K562 (cell line): ENCODE results near the gene STX3. TPM values are rescaled to one million over a fixed set of nuclear protein-coding genes. Genes with fewer than 3 reads are reported as not detected.

Source experiments
- ATF7 ChIP-seq: fragments of 450-650 bp; IDR thresholded peaks from 2 replicates; pipeline ENCODE4 v1.7.1; 2014; ENCODE audit warnings: mild to moderate bottlenecking, moderate library complexity
- CREBBP ChIP-seq: IDR thresholded peaks from one replicate; pipeline ENCODE4 v1.6.1; 2012; ENCODE audit warnings: low read depth, mild to moderate bottlenecking, control low read depth, inconsistent platforms, low read length
- ELF1 ChIP-seq: fragments of 200-800 bp; sonication (Bioruptor generic); IDR thresholded peaks from 2 replicates; pipeline ENCODE4 v1.6.1; 2016; ENCODE audit warnings: missing genetic modification characterization, missing compliant biosample characterization
- HCFC1 ChIP-seq: IDR thresholded peaks from 2 replicates; pipeline ENCODE4 v1.6.1; 2012; ENCODE audit warnings: low read depth, low read length, improper control_type of control experiment
- IFI16 ChIP-seq: fragments of 250-450 bp; sonication (Bioruptor Pico); IDR thresholded peaks from 2 replicates; pipeline ENCODE4 v2.1.2; 2022; ENCODE audit warnings: mild to moderate bottlenecking, inconsistent platforms
- KLF16 ChIP-seq: IDR thresholded peaks from 2 replicates; pipeline ENCODE4 v1.6.1; 2016; ENCODE audit warnings: antibody characterized with exemption
- NELFE ChIP-seq: IDR thresholded peaks from 2 replicates; pipeline ENCODE4 v1.6.1; 2011; ENCODE audit warnings: mild to moderate bottlenecking; ENCODE audit not compliant: insufficient read depth, insufficient read length
- NFIX ChIP-seq: fragments of 250-450 bp; sonication (Bioruptor Pico); IDR thresholded peaks from 2 replicates; pipeline ENCODE4 v1.4.0; 2020; ENCODE audit warnings: low read depth, mild to moderate bottlenecking, moderate library complexity
- NFXL1 ChIP-seq: fragments of 450-650 bp; formaldehyde crosslinking; IDR thresholded peaks from 2 replicates; pipeline ENCODE4 v1.4.0; 2021; ENCODE audit warnings: mild to moderate bottlenecking
- PML ChIP-seq: IDR thresholded peaks from 2 replicates; pipeline ENCODE4 v1.6.1; 2012; ENCODE audit warnings: low read length, inconsistent platforms
- PRPF4 ChIP-seq: fragments of 200-400 bp; formaldehyde crosslinking; IDR thresholded peaks from one replicate; pipeline ENCODE4 v1.6.1; 2017; ENCODE audit warnings: low read length, low read depth, mild to moderate bottlenecking; ENCODE audit not compliant: insufficient read depth, poor library complexity, severe bottlenecking
- RBM25 ChIP-seq: fragments of 200-400 bp; formaldehyde crosslinking; IDR thresholded peaks from 2 replicates; pipeline ENCODE4 v1.6.1; 2018; ENCODE audit warnings: low read length, low read depth, moderate library complexity; ENCODE audit not compliant: severe bottlenecking
- SMAD4 ChIP-seq: fragments of 250-450 bp; sonication (Bioruptor Pico); conservative IDR thresholded peaks from 2 replicates; pipeline ENCODE4 v1.8.0; 2021; ENCODE audit warnings: inconsistent platforms, mild to moderate bottlenecking, moderate library complexity
- USF2 ChIP-seq: sonication (generic); formaldehyde crosslinking; IDR thresholded peaks from 2 replicates; pipeline ENCODE4 v1.5.0; 2020; ENCODE audit warnings: missing genetic modification reagents
- XRCC4 ChIP-seq: IDR thresholded peaks from one replicate; pipeline ENCODE4 v1.6.1; 2011; ENCODE audit not compliant: insufficient read depth, insufficient read length; ENCODE audit errors: extremely low read depth
- ZBTB34 ChIP-seq: fragments of 250-450 bp; sonication (Bioruptor Pico); IDR thresholded peaks from 2 replicates; pipeline ENCODE4 v1.8.0; 2021; ENCODE audit warnings: mild to moderate bottlenecking, moderate library complexity
- ZKSCAN8 ChIP-seq: fragments of 200-800 bp; sonication (Bioruptor generic); IDR thresholded peaks from 2 replicates; pipeline ENCODE4 v1.6.1; 2016; ENCODE audit warnings: missing genetic modification characterization, missing compliant biosample characterization
- ZNF24 ChIP-seq: fragments of 450-650 bp; IDR thresholded peaks from 2 replicates; pipeline ENCODE4 v1.6.1; 2016
- polyA plus RNA-seq, 8 experiments: library from polyadenylated mRNA; depleted of rRNA in 4 of 8; stranded (reverse) in 5 of 8; unstranded in 3 of 8; fragments of >200 nt; fragmentation: Nextera tagmentation in 2 of 8; fragmentation: Illumina TruSeq in 1 of 8; extraction: Ambion mirVana in 2 of 8; extraction: Trizol in 1 of 8; gene quantifications; 2 replicates each; pipeline versions ENCODE4 v1.2.1 to v1.2.3, GENCODE V29; 2011 to 2014; ENCODE audit warnings: inconsistent platforms in 1 of 8, missing spikeins in 1 of 8
- total RNA-seq, 7 experiments: library from RNA; depleted of rRNA in 6 of 7; stranded (reverse); fragments of >200 nt in 6 of 7; fragmentation: Illumina TruSeq in 2 of 7; extraction: Trizol in 2 of 7; gene quantifications; 2 replicates each; pipeline versions ENCODE4 v1.2.1 to v1.2.3, GENCODE V29; 2011 to 2021; ENCODE audit warnings: low replicate concordance in 1 of 7
- TF ChIP-seq, protein P1 (sequence below): fragments of 450-650 bp; IDR thresholded peaks from 2 replicates; pipeline ENCODE4 v1.6.1; 2016; ENCODE audit warnings: low read depth

Gene STX3
- total and polyA plus RNA-seq, 9 of the 15 experiments (the other 6 are each of a cell fraction or from before 2014, with no cell fraction given) = 12.0 to 91.6 (median 48.7) TPM

DNA sequence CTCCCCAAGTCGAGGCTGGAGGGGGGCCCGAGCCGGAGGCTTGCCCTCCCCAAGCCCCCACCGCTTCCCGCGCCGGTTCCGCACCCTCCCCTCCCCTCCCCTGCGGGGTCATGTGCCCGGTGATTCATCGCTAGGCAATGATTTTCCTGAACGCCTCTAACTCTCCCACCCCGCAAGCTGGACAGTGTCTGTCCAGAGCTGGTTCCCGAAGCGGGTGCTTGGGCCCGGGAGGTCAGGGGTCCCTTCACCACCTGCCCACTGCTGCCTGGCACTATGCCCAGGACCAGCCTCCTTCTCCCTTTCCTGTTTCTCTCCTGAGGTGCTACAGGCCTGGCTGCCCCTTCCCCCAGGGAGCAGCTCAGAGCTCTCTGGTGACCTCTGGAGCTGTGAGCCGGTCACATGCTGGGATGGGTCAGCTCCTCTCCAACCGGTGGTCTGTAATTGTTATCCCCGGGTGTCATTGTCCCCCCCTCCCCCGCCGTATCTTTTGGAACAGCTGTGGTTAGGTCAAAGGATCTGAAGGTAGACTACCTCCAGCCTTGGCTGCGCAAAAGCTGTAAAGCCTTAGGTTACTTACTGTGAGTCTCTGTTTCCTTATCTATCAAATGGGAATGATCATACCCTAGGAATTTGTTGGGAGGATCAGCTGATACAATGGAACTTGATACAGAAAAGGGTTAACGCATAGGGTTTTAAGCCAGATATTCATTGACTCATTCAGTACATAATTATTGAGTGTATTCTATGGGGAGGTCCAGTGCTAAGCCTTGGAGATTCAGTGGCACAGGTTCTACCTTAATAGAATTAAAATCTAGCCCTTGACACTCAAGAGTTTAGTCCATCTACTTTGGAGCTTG, 753 bp downstream of the STX3 start (continued):
- TF ChIP-seq, protein P1, sequence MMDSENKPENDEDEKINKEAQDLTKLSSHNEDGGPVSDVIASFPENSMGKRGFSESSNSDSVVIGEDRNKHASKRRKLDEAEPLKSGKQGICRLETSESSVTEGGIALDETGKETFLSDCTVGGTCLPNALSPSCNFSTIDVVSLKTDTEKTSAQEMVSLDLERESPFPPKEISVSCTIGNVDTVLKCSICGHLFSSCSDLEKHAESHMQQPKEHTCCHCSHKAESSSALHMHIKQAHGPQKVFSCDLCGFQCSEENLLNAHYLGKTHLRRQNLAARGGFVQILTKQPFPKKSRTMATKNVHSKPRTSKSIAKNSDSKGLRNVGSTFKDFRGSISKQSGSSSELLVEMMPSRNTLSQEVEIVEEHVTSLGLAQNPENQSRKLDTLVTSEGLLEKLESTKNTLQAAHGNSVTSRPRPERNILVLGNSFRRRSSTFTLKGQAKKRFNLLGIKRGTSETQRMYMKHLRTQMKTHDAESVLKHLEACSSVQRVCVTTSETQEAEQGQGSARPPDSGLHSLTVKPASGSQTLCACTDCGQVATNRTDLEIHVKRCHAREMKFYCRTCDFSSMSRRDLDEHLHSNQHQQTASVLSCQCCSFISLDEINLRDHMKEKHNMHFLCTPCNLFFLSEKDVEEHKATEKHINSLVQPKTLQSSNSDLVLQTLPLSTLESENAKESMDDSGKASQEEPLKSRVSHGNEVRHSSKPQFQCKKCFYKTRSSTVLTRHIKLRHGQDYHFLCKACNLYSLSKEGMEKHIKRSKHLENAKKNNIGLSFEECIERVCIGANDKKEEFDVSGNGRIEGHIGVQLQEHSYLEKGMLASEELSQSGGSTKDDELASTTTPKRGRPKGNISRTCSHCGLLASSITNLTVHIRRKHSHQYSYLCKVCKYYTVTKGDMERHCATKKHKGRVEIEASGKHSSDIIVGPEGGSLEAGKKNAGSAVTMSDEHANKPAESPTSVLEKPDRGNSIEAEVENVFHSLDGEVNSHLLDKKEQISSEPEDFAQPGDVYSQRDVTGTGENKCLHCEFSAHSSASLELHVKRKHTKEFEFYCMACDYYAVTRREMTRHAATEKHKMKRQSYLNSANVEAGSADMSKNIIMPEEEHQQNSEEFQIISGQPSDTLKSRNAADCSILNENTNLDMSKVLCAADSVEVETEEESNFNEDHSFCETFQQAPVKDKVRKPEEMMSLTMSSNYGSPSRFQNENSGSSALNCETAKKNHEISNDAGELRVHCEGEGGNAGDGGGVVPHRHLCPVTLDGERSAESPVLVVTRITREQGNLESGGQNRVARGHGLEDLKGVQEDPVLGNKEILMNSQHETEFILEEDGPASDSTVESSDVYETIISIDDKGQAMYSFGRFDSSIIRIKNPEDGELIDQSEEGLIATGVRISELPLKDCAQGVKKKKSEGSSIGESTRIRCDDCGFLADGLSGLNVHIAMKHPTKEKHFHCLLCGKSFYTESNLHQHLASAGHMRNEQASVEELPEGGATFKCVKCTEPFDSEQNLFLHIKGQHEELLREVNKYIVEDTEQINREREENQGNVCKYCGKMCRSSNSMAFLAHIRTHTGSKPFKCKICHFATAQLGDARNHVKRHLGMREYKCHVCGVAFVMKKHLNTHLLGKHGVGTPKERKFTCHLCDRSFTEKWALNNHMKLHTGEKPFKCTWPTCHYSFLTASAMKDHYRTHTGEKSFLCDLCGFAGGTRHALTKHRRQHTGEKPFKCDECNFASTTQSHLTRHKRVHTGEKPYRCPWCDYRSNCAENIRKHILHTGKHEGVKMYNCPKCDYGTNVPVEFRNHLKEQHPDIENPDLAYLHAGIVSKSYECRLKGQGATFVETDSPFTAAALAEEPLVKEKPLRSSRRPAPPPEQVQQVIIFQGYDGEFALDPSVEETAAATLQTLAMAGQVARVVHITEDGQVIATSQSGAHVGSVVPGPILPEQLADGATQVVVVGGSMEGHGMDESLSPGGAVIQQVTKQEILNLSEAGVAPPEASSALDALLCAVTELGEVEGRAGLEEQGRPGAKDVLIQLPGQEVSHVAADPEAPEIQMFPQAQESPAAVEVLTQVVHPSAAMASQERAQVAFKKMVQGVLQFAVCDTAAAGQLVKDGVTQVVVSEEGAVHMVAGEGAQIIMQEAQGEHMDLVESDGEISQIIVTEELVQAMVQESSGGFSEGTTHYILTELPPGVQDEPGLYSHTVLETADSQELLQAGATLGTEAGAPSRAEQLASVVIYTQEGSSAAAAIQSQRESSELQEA = no peak
- TF ChIP-seq SMAD4 (CRISPR knock-in tag) (no peak), PRPF4 (no peak), RBM25 (peak; percentile 77), NELFE (no peak), CREBBP (no peak), NFIX (CRISPR knock-in tag) (no peak), NFXL1 (CRISPR knock-in tag) (no peak), ZKSCAN8 (CRISPR knock-in tag) (no peak), PML (peak; percentile 11; the same call in 1 of the 2 replicates), ATF7 (peak; percentile 63), ELF1 (tag) (0 out of 2 replicates have a peak, but pooled peaks have one; percentile 51), ZBTB34 (CRISPR knock-in tag) (no peak), IFI16 (CRISPR knock-in tag) (no peak), KLF16 (no peak), ZNF24 (no peak), XRCC4 (no peak), USF2 (peak; percentile 80), HCFC1 (no peak)
